ENCODE results near the gene KCNQ5. TPM values are rescaled to one million over a fixed set of nuclear protein-coding genes. Genes with fewer than 3 reads are reported as not detected.

Gene KCNQ5
- total and polyA plus RNA-seq, 2 of the 8 experiments (the other 6 are each of a cell fraction or from before 2014, with no cell fraction given), result 0.83 to 1.2 TPM

DNA sequence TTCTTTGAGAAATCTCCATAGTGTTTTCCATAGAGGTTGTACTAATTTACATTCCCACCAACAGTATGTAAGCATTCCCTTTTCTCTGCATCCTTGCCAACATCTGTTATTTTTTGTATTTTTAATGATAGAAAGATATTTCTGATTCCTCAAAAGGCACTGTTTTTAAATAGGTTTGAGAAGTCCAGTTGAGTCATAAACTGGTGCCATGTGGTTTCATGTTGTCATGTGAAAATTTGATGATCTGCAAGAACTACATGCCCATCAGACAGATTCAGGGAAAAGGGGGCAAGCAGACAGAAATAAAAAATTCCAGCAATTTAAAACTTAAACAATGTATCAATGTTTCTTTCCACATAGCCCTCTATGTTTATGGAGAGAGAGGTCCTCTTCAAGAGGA lies 227.5 kb downstream of the KCNQ5 start:
- Histone ChIP-seq H2BK12ac (ENCODE audit: low read depth, low read length) (no peak overlapping the region), H3K14ac (ENCODE audit: insufficient read length) (no peak overlapping the region), H2BK15ac (ENCODE audit: low read length) (no peak overlapping the region), H3K4me3 (ENCODE audit: extremely low read depth in 1 of 4, insufficient read depth in 2 of 4, low read depth in 3 of 4, low read length in 4 of 4) (no peak overlapping the region), H3K79me2 (ENCODE audit: control insufficient read depth in 1 of 2, insufficient read depth in 2 of 2, low read length in 2 of 2) (no peaks in the 10 kb centered on the region), H3K27me3 (replicated peaks in 1 of 4; ENCODE audit: control insufficient read depth in 3 of 4, extremely low read depth in 1 of 4, insufficient read depth in 3 of 4, low read length in 3 of 4) (no peaks in the 10 kb centered on the region), H3K18ac (ENCODE audit: extremely low read depth, low read length) (no peak overlapping the region), H4K20me1 (replicated peaks in 1 of 2; ENCODE audit: control insufficient read depth in 1 of 2, insufficient read depth in 2 of 2, low read length in 2 of 2) (no peaks in the 10 kb centered on the region), H2AK5ac (ENCODE audit: low read depth, low read length) (no peak overlapping the region), H3K27ac (ENCODE audit: low read depth, low read length) (no peak overlapping the region), H3K9me3 (ENCODE audit: insufficient read depth in 2 of 2, low read depth in 1 of 2, low read length in 1 of 2) (no peaks in the 10 kb centered on the region), H3K23ac (ENCODE audit: insufficient read length) (no peak overlapping the region), H3K4ac (replicated peaks; ENCODE audit: insufficient read length, low read depth, low read length) (no peak overlapping the region), H3K23me2 (ENCODE audit: low read depth, low read length) (no peaks in the 10 kb centered on the region), H3K79me1 (ENCODE audit: low read depth, low read length) (no peaks in the 10 kb centered on the region), H4K8ac (ENCODE audit: extremely low read depth, insufficient read depth, low read length) (no peak overlapping the region), H3K9ac (replicated peaks in 1 of 4; ENCODE audit: extremely low read depth in 1 of 4, low read depth in 3 of 4, low read length in 3 of 4) (no peak overlapping the region), H2AFZ (ENCODE audit: low read length) (no peak overlapping the region), H2BK120ac (replicated peaks; ENCODE audit: low read depth, low read length) (no peak overlapping the region), H4K5ac (ENCODE audit: insufficient read length, low read depth, low read length) (no peak overlapping the region), H4K91ac (replicated peaks; ENCODE audit: insufficient read length, low read length) (no peak overlapping the region), H3K56ac (replicated peaks; ENCODE audit: insufficient read length, low read depth, low read length) (no peak overlapping the region), H3K4me1 (replicated peaks in 1 of 4; ENCODE audit: control insufficient read depth in 3 of 4, insufficient read depth in 4 of 4, low read length in 3 of 4) (no peaks in the 10 kb centered on the region), H2BK20ac (ENCODE audit: low read length) (no peak overlapping the region), H3K4me2 (ENCODE audit: insufficient read depth in 1 of 2, low read depth in 2 of 2, low read length in 2 of 2) (no peak overlapping the region), H3K36me3 (ENCODE audit: control insufficient read depth in 2 of 4, insufficient read depth in 4 of 4, low read length in 3 of 4) (no peaks in the 10 kb centered on the region), H2BK5ac (ENCODE audit: low read depth, low read length) (no peak overlapping the region)
- ChIA-PET POLR2A (ENCODE audit: partially characterized antibody) (no interaction called here), CTCF (ENCODE audit: partially characterized antibody) (no interaction called here)
- no peak for FAIRE-seq
- no peak for TF ChIP-seq NANOG (IDR thresholded peaks at IDR 0.05; ENCODE audit: insufficient read depth, low read depth, low read length, poor library complexity, severe bottlenecking)
- TF ChIP-seq CHD1 (IDR thresholded peaks at IDR 0.05; ENCODE audit: low read depth, low read length), result no peak
- TF ChIP-seq CBX8 (IDR thresholded peaks at IDR 0.05; ENCODE audit: borderline replicate concordance, low read depth, low read length), result no peak
- no peak for TF ChIP-seq SP1 (IDR thresholded peaks at IDR 0.05; ENCODE audit: low read depth, low read length)
- no peak for TF ChIP-seq SAP30 (IDR thresholded peaks at IDR 0.05; ENCODE audit: insufficient read depth, insufficient replicate concordance, low read length)
- no peak for TF ChIP-seq ATF3 (IDR thresholded peaks at IDR 0.05; ENCODE audit: insufficient read depth, low read depth, low read length)
- no peak for TF ChIP-seq BRCA1 (IDR thresholded peaks at IDR 0.05; ENCODE audit: low read depth, low read length)
- TF ChIP-seq CTBP2 (IDR thresholded peaks at IDR 0.05; ENCODE audit: borderline replicate concordance, insufficient read depth, insufficient read length, low read length), result no peak
- no peak for DNase-seq (ENCODE audit: low read depth in 1 of 2, low spot score in 2 of 2)

Data from H1 (cell line).